Measurements from ENCODE around the gene PTPRN2.

The PTPRN2 gene

DNA sequence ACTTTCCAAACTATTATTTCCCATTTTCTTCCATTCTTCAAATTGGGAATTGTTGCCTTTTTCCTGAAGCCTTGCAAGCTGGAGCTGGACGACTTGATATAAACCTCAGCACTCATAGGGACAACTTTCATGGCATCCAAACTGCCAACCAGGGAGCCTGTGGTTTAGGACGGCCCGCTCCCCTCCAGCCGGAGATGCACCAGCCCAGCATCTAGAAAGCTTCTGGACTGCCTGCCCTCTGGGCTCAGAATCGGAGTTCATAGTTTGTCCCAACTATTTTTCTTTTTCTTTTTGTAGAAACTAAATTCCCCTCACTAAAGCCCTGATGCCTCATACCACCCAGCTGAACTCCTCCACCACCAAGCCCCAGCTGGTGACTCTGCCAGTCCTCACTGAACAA, 1050.6 kb downstream of the PTPRN2 start:
- in situ Hi-C loops (cut with MboI; ENCODE audit: low pct_unique_long_range_greater_than_20kb, low sequenced_read_pairs, unreplicated experiment), result no loop called here
- TF ChIP-seq, protein P1, sequence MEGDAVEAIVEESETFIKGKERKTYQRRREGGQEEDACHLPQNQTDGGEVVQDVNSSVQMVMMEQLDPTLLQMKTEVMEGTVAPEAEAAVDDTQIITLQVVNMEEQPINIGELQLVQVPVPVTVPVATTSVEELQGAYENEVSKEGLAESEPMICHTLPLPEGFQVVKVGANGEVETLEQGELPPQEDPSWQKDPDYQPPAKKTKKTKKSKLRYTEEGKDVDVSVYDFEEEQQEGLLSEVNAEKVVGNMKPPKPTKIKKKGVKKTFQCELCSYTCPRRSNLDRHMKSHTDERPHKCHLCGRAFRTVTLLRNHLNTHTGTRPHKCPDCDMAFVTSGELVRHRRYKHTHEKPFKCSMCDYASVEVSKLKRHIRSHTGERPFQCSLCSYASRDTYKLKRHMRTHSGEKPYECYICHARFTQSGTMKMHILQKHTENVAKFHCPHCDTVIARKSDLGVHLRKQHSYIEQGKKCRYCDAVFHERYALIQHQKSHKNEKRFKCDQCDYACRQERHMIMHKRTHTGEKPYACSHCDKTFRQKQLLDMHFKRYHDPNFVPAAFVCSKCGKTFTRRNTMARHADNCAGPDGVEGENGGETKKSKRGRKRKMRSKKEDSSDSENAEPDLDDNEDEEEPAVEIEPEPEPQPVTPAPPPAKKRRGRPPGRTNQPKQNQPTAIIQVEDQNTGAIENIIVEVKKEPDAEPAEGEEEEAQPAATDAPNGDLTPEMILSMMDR (IDR thresholded peaks at IDR 0.05; ENCODE audit: extremely low read depth, insufficient read depth, missing control alignments), result no peak
- DNase-seq (ENCODE audit: low spot score), result no peak

DNA sequence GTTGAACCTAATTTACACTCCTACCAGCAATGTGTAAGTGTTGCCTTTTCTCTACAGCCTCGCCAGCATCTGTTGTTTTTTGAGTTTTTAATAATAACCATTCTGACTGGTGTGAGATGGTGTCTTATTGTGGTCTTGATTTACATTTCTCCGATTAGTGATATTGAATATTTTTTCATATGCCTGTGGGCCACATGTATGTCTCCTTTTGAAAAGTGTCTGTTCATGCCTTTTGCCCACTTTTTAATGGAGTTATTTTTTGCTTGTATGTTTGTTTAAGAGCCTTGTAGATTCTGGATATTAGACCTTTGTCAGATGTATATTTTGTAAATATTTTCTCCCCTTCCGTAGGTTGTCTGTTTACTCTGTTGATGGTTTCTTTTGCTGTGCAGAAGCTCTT, 1055.6 kb downstream of the PTPRN2 start:
- in situ Hi-C loops (cut with MboI; ENCODE audit: low pct_unique_long_range_greater_than_20kb, low sequenced_read_pairs, unreplicated experiment), result no loop called here
- TF ChIP-seq, protein P1 (IDR thresholded peaks at IDR 0.05; ENCODE audit: extremely low read depth, insufficient read depth, missing control alignments), result no peak
- no peak for DNase-seq (ENCODE audit: low spot score)

DNA sequence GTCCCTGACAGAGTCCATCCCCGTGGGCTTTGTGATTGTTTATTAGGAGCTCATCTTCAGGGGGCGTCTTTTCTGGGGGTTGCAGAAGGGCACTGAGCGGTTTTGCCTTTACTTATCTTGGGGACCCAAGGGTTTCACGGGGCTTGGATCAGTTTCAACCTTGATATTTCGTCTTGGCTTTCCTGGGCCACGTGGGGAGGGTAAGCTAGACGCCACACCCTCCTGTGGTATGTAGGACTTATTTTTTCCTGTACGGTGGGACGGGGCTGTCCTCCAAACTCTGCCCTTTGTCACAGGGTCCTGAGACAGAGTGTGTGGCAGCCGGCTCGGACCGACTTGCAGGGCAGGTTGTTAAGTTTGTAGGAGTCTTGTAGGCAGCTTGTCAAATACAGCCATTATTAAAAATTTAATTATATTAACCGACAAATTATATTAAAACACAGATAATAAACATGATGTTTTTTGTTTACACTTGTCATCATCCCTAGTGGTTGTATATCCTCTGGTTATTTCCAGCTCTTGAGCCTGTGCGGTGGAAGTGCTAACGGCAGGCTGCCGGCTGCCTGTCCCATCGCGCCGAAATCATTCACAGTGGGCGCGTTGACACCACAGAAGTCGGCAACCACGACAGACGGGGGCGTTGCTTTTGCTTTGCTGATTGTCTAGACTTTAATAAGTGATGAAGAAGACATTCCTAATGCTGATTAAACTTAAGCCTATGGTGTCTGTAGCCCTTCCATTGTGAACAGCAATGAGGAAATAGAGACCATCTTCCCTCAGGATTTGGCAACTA, 1057.7 kb downstream of the PTPRN2 start:
- TF ChIP-seq, protein P1 (IDR thresholded peaks at IDR 0.05; ENCODE audit: extremely low read depth, insufficient read depth, missing control alignments), result no peak
- DNase-seq (ENCODE audit: low spot score), result no peak
- in situ Hi-C loops (cut with MboI; ENCODE audit: low pct_unique_long_range_greater_than_20kb, low sequenced_read_pairs, unreplicated experiment), result no loop called here

DNA sequence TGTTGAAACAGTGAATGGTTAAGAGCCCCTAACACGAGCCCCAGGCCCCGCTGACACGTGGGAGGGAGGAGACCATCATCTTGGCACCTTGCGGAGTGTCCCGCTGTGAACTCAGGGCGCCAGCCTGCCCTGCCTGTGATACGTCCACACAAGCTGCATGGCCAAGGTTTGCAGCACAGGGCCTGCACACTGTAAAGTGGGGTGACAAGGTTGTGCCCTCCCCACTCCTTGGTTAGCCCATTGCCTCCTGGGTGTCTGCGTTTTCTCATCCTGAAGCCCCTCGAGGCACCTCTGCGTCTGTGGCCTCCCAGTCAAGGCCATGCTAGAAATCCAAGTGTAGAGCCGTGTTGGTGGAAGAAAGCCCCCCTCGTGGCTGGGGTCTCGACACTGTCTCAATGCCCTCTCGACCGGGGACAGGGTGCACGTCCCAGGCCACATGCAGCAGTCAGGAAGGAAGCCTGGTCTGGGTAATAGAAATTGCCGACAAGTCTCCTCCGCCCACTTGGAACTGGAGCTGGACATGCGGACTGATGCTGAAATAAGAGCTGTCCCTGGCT, 1058.8 kb downstream of the PTPRN2 start:
- DNase-seq (ENCODE audit: low spot score), result no peak
- in situ Hi-C loops (cut with MboI; ENCODE audit: low pct_unique_long_range_greater_than_20kb, low sequenced_read_pairs, unreplicated experiment), result no loop called here
- TF ChIP-seq, protein P1 (IDR thresholded peaks at IDR 0.05; ENCODE audit: extremely low read depth, insufficient read depth, missing control alignments), result no peak

DNA sequence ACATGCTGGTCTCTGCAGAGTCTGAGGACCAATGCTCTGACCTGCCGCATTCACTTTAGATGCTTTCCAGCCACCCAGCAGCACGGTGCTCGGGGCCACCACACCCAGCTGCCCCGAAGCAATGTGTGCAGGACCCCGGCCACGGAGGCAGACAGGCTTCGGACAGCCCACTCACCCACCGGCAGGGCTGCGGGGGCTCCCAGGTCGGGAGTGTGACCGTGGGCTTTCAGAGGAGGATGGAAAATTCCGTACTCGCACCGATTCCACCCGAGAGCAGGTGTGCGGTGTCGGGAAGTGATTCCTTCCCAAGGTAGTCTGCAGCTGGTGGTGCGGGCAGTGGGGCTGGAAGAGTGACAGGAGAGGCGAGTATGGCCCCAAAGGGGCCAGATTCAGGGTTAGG, 1059.9 kb downstream of the PTPRN2 start:
- no peak for DNase-seq (ENCODE audit: low spot score)
- in situ Hi-C loops (cut with MboI; ENCODE audit: low pct_unique_long_range_greater_than_20kb, low sequenced_read_pairs, unreplicated experiment), result no loop called here
- TF ChIP-seq, protein P1 (IDR thresholded peaks at IDR 0.05; ENCODE audit: extremely low read depth, insufficient read depth, missing control alignments), result no peak

DNA sequence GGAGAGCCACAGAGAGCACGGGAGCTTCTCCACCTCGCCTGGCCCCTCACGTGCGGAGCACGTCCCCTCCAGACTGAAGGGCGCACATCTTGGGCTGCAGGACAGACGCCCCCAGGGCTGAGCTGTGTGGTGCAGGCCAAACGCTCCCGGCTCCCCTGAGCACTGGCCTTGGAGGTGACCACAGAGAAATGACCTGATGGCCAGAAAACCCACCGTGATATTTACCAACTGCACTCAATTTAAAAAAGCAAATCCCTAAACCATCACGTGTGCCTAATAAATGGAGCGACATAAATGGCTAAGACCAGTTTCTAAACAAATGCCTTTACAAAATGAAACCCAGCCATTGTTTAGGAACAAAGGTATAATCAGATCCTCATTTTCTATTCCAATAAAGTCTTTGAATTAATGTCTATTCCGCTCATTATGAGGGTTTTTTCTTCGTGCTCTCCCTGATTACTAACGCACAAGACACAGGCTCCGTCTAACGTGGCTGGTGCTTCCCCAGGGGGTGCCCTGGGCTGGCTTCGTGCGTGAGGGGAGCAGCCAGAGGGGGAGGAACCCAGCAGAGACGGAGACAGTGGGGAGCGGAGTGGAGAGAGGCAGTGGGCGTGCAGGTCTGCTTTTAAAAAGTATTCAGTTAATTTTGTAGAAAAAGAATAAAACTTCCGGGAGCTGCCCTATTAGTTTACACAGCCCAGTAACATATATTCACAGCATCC, 1060.5 kb downstream of the PTPRN2 start:
- in situ Hi-C loops (cut with MboI; ENCODE audit: low pct_unique_long_range_greater_than_20kb, low sequenced_read_pairs, unreplicated experiment), result no loop called here
- TF ChIP-seq, protein P1 (IDR thresholded peaks at IDR 0.05; ENCODE audit: extremely low read depth, insufficient read depth, missing control alignments), result no peak
- no peak for DNase-seq (ENCODE audit: low spot score)
